HEK293 (cell line): ENCODE results near the gene PLEKHA4.

Source experiments
- HOXA7 ChIP-seq: sonication (generic); formaldehyde crosslinking; IDR thresholded peaks from 2 replicates; pipeline ENCODE4 v1.8.1; 2022; ENCODE audit warnings: missing genetic modification reagents, borderline replicate concordance
- KLF16 ChIP-seq: fragments of 450-650 bp; formaldehyde crosslinking; IDR thresholded peaks from 2 replicates; pipeline ENCODE4 v1.5.1; 2017; ENCODE audit warnings: missing biosample characterization, missing genetic modification characterization
- PBX3 ChIP-seq: sonication (generic); formaldehyde crosslinking; IDR thresholded peaks from 2 replicates; pipeline ENCODE4 v1.8.1; 2022; ENCODE audit warnings: mild to moderate bottlenecking, moderate library complexity, missing genetic modification reagents
- PRDM2 ChIP-seq: fragments of 450-650 bp; formaldehyde crosslinking; IDR thresholded peaks from 2 replicates; pipeline ENCODE4 v1.5.1; 2016; ENCODE audit warnings: missing biosample characterization, missing genetic modification characterization, borderline replicate concordance
- ZFP41 ChIP-seq: fragments of 450-650 bp; formaldehyde crosslinking; IDR thresholded peaks from 2 replicates; pipeline ENCODE4 v1.5.1; 2016; ENCODE audit warnings: missing biosample characterization, missing genetic modification characterization, borderline replicate concordance
- ZNF132 ChIP-seq: fragments of 450-650 bp; formaldehyde crosslinking; IDR thresholded peaks from 2 replicates; pipeline ENCODE4 v1.5.1; 2017; ENCODE audit warnings: missing biosample characterization, missing genetic modification characterization, borderline replicate concordance
- ZNF138 ChIP-seq: fragments of 450-650 bp; formaldehyde crosslinking; IDR thresholded peaks from 2 replicates; pipeline ENCODE4 v1.5.1; 2016; ENCODE audit warnings: missing biosample characterization, missing genetic modification characterization, borderline replicate concordance
- ZNF23 ChIP-seq: fragments of 450-650 bp; formaldehyde crosslinking; IDR thresholded peaks from 2 replicates; pipeline ENCODE4 v1.5.1; 2016; ENCODE audit warnings: missing biosample characterization, missing genetic modification characterization, borderline replicate concordance
- ZNF391 ChIP-seq: fragments of 450-650 bp; formaldehyde crosslinking; IDR thresholded peaks from 2 replicates; pipeline ENCODE4 v1.5.1; 2016; ENCODE audit warnings: low read depth, missing biosample characterization, missing genetic modification characterization, borderline replicate concordance
- ZNF561 ChIP-seq: fragments of 450-650 bp; IDR thresholded peaks from 2 replicates; pipeline ENCODE4 v1.5.1; 2018; ENCODE audit warnings: missing biosample characterization, missing genetic modification characterization, borderline replicate concordance
- ZNF76 ChIP-seq: fragments of 450-650 bp; formaldehyde crosslinking; IDR thresholded peaks from 2 replicates; pipeline ENCODE4; 2016; ENCODE audit warnings: low read depth, missing biosample characterization, missing genetic modification characterization, borderline replicate concordance
- ZNF785 ChIP-seq: fragments of 450-650 bp; formaldehyde crosslinking; IDR thresholded peaks from 2 replicates; pipeline ENCODE4 v1.5.1; 2016; ENCODE audit warnings: missing biosample characterization, missing genetic modification characterization
- TF ChIP-seq, protein P1 (sequence below): fragments of 450-650 bp; formaldehyde crosslinking; IDR thresholded peaks from 2 replicates; pipeline ENCODE4 v1.5.1; 2016; ENCODE audit warnings: missing biosample characterization, missing genetic modification characterization

DNA sequence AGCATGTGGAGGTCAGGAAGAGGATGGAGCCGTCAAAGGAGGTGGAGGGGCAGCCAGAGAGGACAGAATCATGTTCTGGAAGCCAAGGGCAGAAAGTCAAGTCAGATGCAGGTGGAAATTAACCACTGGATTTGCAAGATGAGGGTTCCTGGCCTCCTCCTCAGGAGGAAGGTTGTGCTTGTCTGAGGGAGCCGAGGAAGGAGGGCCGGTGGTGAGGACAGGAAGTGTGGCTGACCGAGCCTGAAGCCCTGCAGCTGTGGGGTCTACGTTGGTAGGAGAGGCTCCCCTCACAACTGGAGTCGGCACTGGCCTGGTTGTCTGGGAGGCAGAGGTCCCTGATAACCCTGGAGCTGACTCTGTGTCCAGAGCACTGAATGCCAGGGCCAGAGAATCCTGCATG, 49.7 kb upstream of the PLEKHA4 start:
- no peak for TF ChIP-seq ZNF561
- no peak for TF ChIP-seq PBX3 (CRISPR knock-in tag)
- TF ChIP-seq, protein P1, sequence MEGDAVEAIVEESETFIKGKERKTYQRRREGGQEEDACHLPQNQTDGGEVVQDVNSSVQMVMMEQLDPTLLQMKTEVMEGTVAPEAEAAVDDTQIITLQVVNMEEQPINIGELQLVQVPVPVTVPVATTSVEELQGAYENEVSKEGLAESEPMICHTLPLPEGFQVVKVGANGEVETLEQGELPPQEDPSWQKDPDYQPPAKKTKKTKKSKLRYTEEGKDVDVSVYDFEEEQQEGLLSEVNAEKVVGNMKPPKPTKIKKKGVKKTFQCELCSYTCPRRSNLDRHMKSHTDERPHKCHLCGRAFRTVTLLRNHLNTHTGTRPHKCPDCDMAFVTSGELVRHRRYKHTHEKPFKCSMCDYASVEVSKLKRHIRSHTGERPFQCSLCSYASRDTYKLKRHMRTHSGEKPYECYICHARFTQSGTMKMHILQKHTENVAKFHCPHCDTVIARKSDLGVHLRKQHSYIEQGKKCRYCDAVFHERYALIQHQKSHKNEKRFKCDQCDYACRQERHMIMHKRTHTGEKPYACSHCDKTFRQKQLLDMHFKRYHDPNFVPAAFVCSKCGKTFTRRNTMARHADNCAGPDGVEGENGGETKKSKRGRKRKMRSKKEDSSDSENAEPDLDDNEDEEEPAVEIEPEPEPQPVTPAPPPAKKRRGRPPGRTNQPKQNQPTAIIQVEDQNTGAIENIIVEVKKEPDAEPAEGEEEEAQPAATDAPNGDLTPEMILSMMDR (tag by site-specific recombination) = no peak
- no peak for TF ChIP-seq PRDM2 (tag by site-specific recombination)
- no peak for TF ChIP-seq ZNF132 (tag by site-specific recombination)
- TF ChIP-seq ZFP41 = no peak
- no peak for TF ChIP-seq ZNF138
- no peak for TF ChIP-seq ZNF23
- TF ChIP-seq HOXA7 (CRISPR knock-in tag) = no peak
- no peak for TF ChIP-seq KLF16 (tag by site-specific recombination)
- no peak for TF ChIP-seq ZNF785 (tag by site-specific recombination)
- no peak for TF ChIP-seq ZNF76
- no peak for TF ChIP-seq ZNF391
